ENCODE data around the gene SPINK2. TPM values are rescaled to one million over a fixed set of nuclear protein-coding genes. Genes with fewer than 3 reads are reported as not detected.

The SPINK2 gene
- polyA plus RNA-seq, 3 donors = not detected

GRCh38 chr4:56799161-56799759, 22.2 kb downstream of the SPINK2 start:
- WGBS (ENCODE audit: insufficient coverage) = 87% methylated on average over 7 of the region's 11 CpGs
- intact Hi-C loops (cut with micrococcal nuclease) = no loop called here
- no peak for DNase-seq

GRCh38 chr4:56796211-56796610, 25.3 kb downstream of the SPINK2 start:
- H3K27me3 ChIP-seq (ENCODE audit: control insufficient read depth in 2 of 2, insufficient read depth in 2 of 2, low read length in 2 of 2) = no peaks in the 10 kb centered on the region
- H3K27ac Mint-ChIP-seq = no peak overlapping the region
- H3K9ac ChIP-seq (ENCODE audit: insufficient read depth, low read length, poor library complexity, severe bottlenecking) = no peak overlapping the region
- H3K4me1 Mint-ChIP-seq = peaks cover 10% of the 10 kb centered on the region
- H3K36me3 ChIP-seq (replicated peaks in 1 of 2; ENCODE audit: control insufficient read depth in 1 of 2, insufficient read depth in 2 of 2, low read length in 2 of 2) = no peaks in the 10 kb centered on the region
- no peak overlapping the region for H3K4me3 ChIP-seq (replicated peaks in 1 of 3; ENCODE audit: low read depth in 2 of 3, low read length in 3 of 3)
- no peaks in the 10 kb centered on the region for H3K9me3 Mint-ChIP-seq
- no peak overlapping the region for H3K4me2 ChIP-seq (replicated peaks; ENCODE audit: extremely low read depth, low read length, poor library complexity, severe bottlenecking)
- H2AFZ ChIP-seq (ENCODE audit: insufficient read depth, low read depth, low read length, poor library complexity, severe bottlenecking) = peak overlapping the region; percentile 27
- peaks cover 0 to 9% (median 1%) of the 10 kb centered on the region in 3 donors for H3K27me3 Mint-ChIP-seq (ENCODE audit: low read depth in 3 of 3)
- no peak overlapping the region for H3K4me3 Mint-ChIP-seq
- no peaks in the 10 kb centered on the region for H3K36me3 Mint-ChIP-seq
- peaks cover 5 to 6% of the 10 kb centered on the region in 2 donors for H3K4me1 ChIP-seq (ENCODE audit: control insufficient read depth in 1 of 2, insufficient read depth in 2 of 2, low read length in 2 of 2)
- no peak for DNase-seq
- H3K9me3 ChIP-seq (replicated peaks in 1 of 2; ENCODE audit: control insufficient read depth in 1 of 2, insufficient read depth in 1 of 2, low read length in 2 of 2) = no peaks in the 10 kb centered on the region
- H4K20me1 ChIP-seq (ENCODE audit: insufficient read depth, low read length) = no peaks in the 10 kb centered on the region
- no peaks in the 10 kb centered on the region for H3K79me2 ChIP-seq (ENCODE audit: insufficient read depth, low read length)
- no peak for TF ChIP-seq CTCF (IDR thresholded peaks at IDR 0.05)
- intact Hi-C loops (cut with micrococcal nuclease) = no loop called here
- 83% methylated on average over 1 of the region's 3 CpGs for WGBS (ENCODE audit: insufficient coverage)
- H3K27ac ChIP-seq (ENCODE audit: low read depth in 1 of 2, low read length in 2 of 2) = no peak overlapping the region

More at GRCh38 chr4:56799161-56799759, 22.2 kb downstream of the SPINK2 start:
- H3K36me3 ChIP-seq (replicated peaks in 1 of 2; ENCODE audit: control insufficient read depth in 1 of 2, insufficient read depth in 2 of 2, low read length in 2 of 2) = no peaks in the 10 kb centered on the region
- peak overlapping the region; percentile 91 for H2AFZ ChIP-seq (ENCODE audit: insufficient read depth, low read depth, low read length, poor library complexity, severe bottlenecking)
- H3K27me3 ChIP-seq (ENCODE audit: control insufficient read depth in 2 of 2, insufficient read depth in 2 of 2, low read length in 2 of 2) = no peaks in the 10 kb centered on the region
- H3K4me2 ChIP-seq (replicated peaks; ENCODE audit: extremely low read depth, low read length, poor library complexity, severe bottlenecking) = peak overlapping the region; percentile 84
- H3K27me3 Mint-ChIP-seq (ENCODE audit: low read depth in 3 of 3) = peaks cover 0 to 4% (median 1%) of the 10 kb centered on the region in 3 donors
- peaks cover 16% of the 10 kb centered on the region for H3K4me1 Mint-ChIP-seq
- no peaks in the 10 kb centered on the region for H3K9me3 Mint-ChIP-seq
- H3K4me3 ChIP-seq (replicated peaks in 1 of 3; ENCODE audit: low read depth in 2 of 3, low read length in 3 of 3) = peak overlapping the region; percentile 85 to 100 (median 92)
- H3K79me2 ChIP-seq (ENCODE audit: insufficient read depth, low read length) = no peaks in the 10 kb centered on the region
- TF ChIP-seq CTCF (IDR thresholded peaks at IDR 0.05) = no peak
- no peaks in the 10 kb centered on the region for H3K9me3 ChIP-seq (replicated peaks in 1 of 2; ENCODE audit: control insufficient read depth in 1 of 2, insufficient read depth in 1 of 2, low read length in 2 of 2)
- H3K27ac ChIP-seq (ENCODE audit: low read depth in 1 of 2, low read length in 2 of 2) = peak overlapping the region in 1 of 2 donors; percentile 75
- no peaks in the 10 kb centered on the region for H4K20me1 ChIP-seq (ENCODE audit: insufficient read depth, low read length)
- H3K36me3 Mint-ChIP-seq = no peaks in the 10 kb centered on the region
- peak overlapping the region in 1 of 7 donors; percentile 82 for H3K27ac Mint-ChIP-seq
- peak overlapping the region; percentile 98 to 100 for H3K4me3 Mint-ChIP-seq
- H3K4me1 ChIP-seq (ENCODE audit: control insufficient read depth in 1 of 2, insufficient read depth in 2 of 2, low read length in 2 of 2) = peaks cover 5 to 6% of the 10 kb centered on the region in 2 donors
- H3K9ac ChIP-seq (ENCODE audit: insufficient read depth, low read length, poor library complexity, severe bottlenecking) = peak overlapping the region; percentile 70
